Bone marrow (tissue), 2 donors: ENCODE measurements around the gene C11orf87.

Source experiments
- DNase-seq, 2 donors: peaks; one replicate each; lab custom pipeline; 2025; lab: John Stamatoyannopoulos, UW

C11orf87 gene

GRCh38 chr11:109421981-109422869, at the start of gene C11orf87:
TSS of gene C11orf87 (plus strand) at chr11:109422190. CDS start at chr11:109423634, 1,444 bp downstream.
- no peak for DNase-seq

GRCh38 chr11:109374032-109374431, 48.0 kb upstream of the C11orf87 start:
- no peak for DNase-seq

- no peak for DNase-seq
Measured at GRCh38 chr11:109374441-109374840, 47.5 kb upstream of the C11orf87 start.

- DNase-seq = no peak
Measured at GRCh38 chr11:109377039-109377742, 44.8 kb upstream of the C11orf87 start.

GRCh38 chr11:109378034-109378433, 44.0 kb upstream of the C11orf87 start:
- no peak for DNase-seq

- DNase-seq = no peak
Measured at GRCh38 chr11:109383306-109383705, 38.7 kb upstream of the C11orf87 start.

- no peak for DNase-seq
Measured at GRCh38 chr11:109384873-109385272, 37.1 kb upstream of the C11orf87 start.

- DNase-seq = no peak
Measured at GRCh38 chr11:109388982-109389381, 33.0 kb upstream of the C11orf87 start.

GRCh38 chr11:109390752-109391151, 31.2 kb upstream of the C11orf87 start:
- DNase-seq = no peak

GRCh38 chr11:109401545-109401944, 20.4 kb upstream of the C11orf87 start:
- no peak for DNase-seq

- DNase-seq = no peak
Measured at GRCh38 chr11:109405671-109406070, 16.3 kb upstream of the C11orf87 start.

GRCh38 chr11:109416601-109417000, 5.4 kb upstream of the C11orf87 start:
- DNase-seq = no peak

GRCh38 chr11:109422870-109423465, 978 bp downstream of the C11orf87 start:
- DNase-seq = no peak

GRCh38 chr11:109423466-109424190, 1.6 kb downstream of the C11orf87 start:
- DNase-seq = no peak

GRCh38 chr11:109424901-109425300, 2.9 kb downstream of the C11orf87 start:
- DNase-seq = no peak

- DNase-seq = no peak
Measured at GRCh38 chr11:109425554-109425953, 3.6 kb downstream of the C11orf87 start.

- DNase-seq = no peak
Measured at GRCh38 chr11:109426442-109427240, 4.7 kb downstream of the C11orf87 start.

GRCh38 chr11:109432105-109432504, 10.1 kb downstream of the C11orf87 start:
- no peak for DNase-seq

- DNase-seq = no peak
Measured at GRCh38 chr11:109433753-109434256, 11.8 kb downstream of the C11orf87 start.

GRCh38 chr11:109435121-109435742, 13.2 kb downstream of the C11orf87 start:
- DNase-seq = no peak

- DNase-seq = no peak
Measured at GRCh38 chr11:109439684-109440083, 17.7 kb downstream of the C11orf87 start.
